ENCODE measurements around the gene ALX4. TPM values are rescaled to one million over a fixed set of nuclear protein-coding genes. Genes with fewer than 3 reads are reported as not detected.

The ALX4 gene
- polyA plus RNA-seq, 2 of the 4 experiments (the other 2 are of a cell fraction), result 1.00 to 5.6 TPM

DNA sequence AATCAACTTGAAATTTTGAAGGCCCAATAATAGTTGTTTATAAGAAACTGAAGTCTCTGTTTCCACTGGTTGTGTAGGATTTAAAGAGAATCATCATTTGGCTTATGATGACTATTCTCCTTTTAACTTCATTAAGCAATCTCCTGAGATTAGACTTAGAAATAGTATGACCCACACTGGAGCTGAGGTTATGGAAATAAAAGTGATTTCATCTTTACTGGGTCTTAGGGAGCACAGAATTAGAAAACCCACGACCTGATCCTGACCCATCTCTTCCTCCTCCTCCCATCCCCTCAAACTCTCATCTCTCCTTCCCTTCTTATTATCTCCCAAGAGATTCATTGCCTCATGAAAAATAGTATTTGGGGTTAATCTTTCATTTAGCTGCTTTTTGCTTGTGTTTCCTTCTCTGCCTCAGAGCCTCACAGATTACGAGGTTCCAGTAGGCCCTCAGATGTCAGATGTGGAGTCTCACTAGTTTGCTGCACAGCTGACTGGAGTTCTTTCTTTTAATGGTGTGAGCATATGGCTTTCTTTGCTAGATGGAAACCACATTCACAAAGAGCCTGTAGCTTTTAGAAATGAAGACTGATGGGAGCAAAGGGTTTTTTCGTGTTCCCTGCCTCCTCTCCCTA lies 85.0 kb downstream of the ALX4 start:
- ChIA-PET CTCF (interaction anchor here (1.1 to 1.2 kb wide), 2 partner anchors 11 to 19 kb away, joined by 3 to 4 read pairs; no protein-coding TSS in a partner anchor), POLR2A (no interaction called here)
- WGBS (ENCODE audit: missing lambda C conversion rate), result 78% methylated on average over 3 of the region's 3 CpGs
- Histone ChIP-seq H3K4me1 (peaks cover 7% of the 10 kb centered on the region), H3K27ac (no peak overlapping the region), H3K9me3 (no peaks in the 10 kb centered on the region), H3K4me3 (no peak overlapping the region), H3K4me2 (no peak overlapping the region)
- ATAC-seq (no peak), DNase-seq (ENCODE audit: low read depth in 1 of 2, low spot score in 1 of 2) (no peak), FAIRE-seq (no peak)
- TF ChIP-seq REST (IDR thresholded peaks at IDR 0.05), result no peak
- TF ChIP-seq HOXB5 (CRISPR knock-in tag; IDR thresholded peaks at IDR 0.05), result no peak
- TF ChIP-seq, protein P1, sequence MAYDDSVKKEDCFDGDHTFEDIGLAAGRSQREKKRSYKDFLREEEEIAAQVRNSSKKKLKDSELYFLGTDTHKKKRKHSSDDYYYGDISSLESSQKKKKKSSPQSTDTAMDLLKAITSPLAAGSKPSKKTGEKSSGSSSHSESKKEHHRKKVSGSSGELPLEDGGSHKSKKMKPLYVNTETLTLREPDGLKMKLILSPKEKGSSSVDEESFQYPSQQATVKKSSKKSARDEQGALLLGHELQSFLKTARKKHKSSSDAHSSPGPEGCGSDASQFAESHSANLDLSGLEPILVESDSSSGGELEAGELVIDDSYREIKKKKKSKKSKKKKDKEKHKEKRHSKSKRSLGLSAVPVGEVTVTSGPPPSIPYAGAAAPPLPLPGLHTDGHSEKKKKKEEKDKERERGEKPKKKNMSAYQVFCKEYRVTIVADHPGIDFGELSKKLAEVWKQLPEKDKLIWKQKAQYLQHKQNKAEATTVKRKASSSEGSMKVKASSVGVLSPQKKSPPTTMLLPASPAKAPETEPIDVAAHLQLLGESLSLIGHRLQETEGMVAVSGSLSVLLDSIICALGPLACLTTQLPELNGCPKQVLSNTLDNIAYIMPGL (CRISPR knock-in tag; IDR thresholded peaks at IDR 0.05; ENCODE audit: borderline replicate concordance), result no peak
- TF ChIP-seq TP53 (CRISPR knock-in tag; IDR thresholded peaks at IDR 0.05), result no peak
- TF ChIP-seq MAZ (IDR thresholded peaks at IDR 0.05; ENCODE audit: borderline replicate concordance, low read depth, low read length), result no peak
- no peak for TF ChIP-seq CHD4 (IDR thresholded peaks at IDR 0.05; ENCODE audit: borderline replicate concordance)
- no peak for TF ChIP-seq NFE2L2 (conservative IDR thresholded peaks at IDR 0.05; ENCODE audit: low read length)
- TF ChIP-seq MYC (IDR thresholded peaks at IDR 0.05; ENCODE audit: borderline replicate concordance, low read length), result no peak
- no peak for TF ChIP-seq ZFP36 (IDR thresholded peaks at IDR 0.05; ENCODE audit: borderline replicate concordance, partially characterized antibody)
- no peak for TF ChIP-seq EHF (CRISPR knock-in tag; IDR thresholded peaks at IDR 0.05)
- no peak for TF ChIP-seq RNF2 (IDR thresholded peaks at IDR 0.05; ENCODE audit: borderline replicate concordance, low read depth)
- TF ChIP-seq RARB (CRISPR knock-in tag; IDR thresholded peaks at IDR 0.05), result no peak
- no peak for TF ChIP-seq RCOR1 (IDR thresholded peaks at IDR 0.05; ENCODE audit: low read depth, low read length)
- TF ChIP-seq SREBF2 (IDR thresholded peaks at IDR 0.05), result no peak
- TF ChIP-seq NPAS2 (CRISPR knock-in tag; IDR thresholded peaks at IDR 0.05; ENCODE audit: borderline replicate concordance), result no peak
- TF ChIP-seq NR3C1 (IDR thresholded peaks at IDR 0.05), result no peak
- TF ChIP-seq CHD2 (IDR thresholded peaks at IDR 0.05; ENCODE audit: low read length, partially characterized antibody), result no peak
- TF ChIP-seq ZC3H11A (IDR thresholded peaks at IDR 0.05), result no peak
- no peak for TF ChIP-seq KDM5A (IDR thresholded peaks at IDR 0.05)
- no peak for TF ChIP-seq POLR2A (IDR thresholded peaks at IDR 0.05; ENCODE audit: low read length)

GRCh38 chr11:44223238-44223637 lies 86.7 kb downstream of the ALX4 start:
- Histone ChIP-seq H3K4me2 (peak overlapping the region; percentile 23; the same call in 2 of the 3 replicates), H3K9me3 (no peaks in the 10 kb centered on the region), H3K27ac (no peak overlapping the region; a peak in 1 of 6 replicates), H3K4me1 (peaks cover 7% of the 10 kb centered on the region), H3K4me3 (no peak overlapping the region)
- ATAC-seq (no peak), DNase-seq (ENCODE audit: low read depth in 1 of 2, low spot score in 1 of 2) (no peak), FAIRE-seq (no peak)
- ChIA-PET CTCF (interaction anchor here (0.6 to 1.2 kb wide), 2 partner anchors 18 to 55 kb away, joined by 3 to 4 read pairs; no protein-coding TSS in a partner anchor), POLR2A (no interaction called here)
- no peak for TF ChIP-seq HOXB5 (CRISPR knock-in tag; IDR thresholded peaks at IDR 0.05)
- no peak for TF ChIP-seq BHLHE40 (IDR thresholded peaks at IDR 0.05; ENCODE audit: low read depth, low read length)
- TF ChIP-seq NPAS2 (CRISPR knock-in tag; IDR thresholded peaks at IDR 0.05; ENCODE audit: borderline replicate concordance), result no peak
- no peak for TF ChIP-seq HOXB13 (CRISPR knock-in tag; IDR thresholded peaks at IDR 0.05; ENCODE audit: low read depth)
- TF ChIP-seq NFE2L2 (conservative IDR thresholded peaks at IDR 0.05; ENCODE audit: low read length), result no peak
- no peak for TF ChIP-seq PHF8 (IDR thresholded peaks at IDR 0.05; ENCODE audit: borderline replicate concordance, low read depth)
- no peak for TF ChIP-seq PBX3 (IDR thresholded peaks at IDR 0.05)
- TF ChIP-seq, protein P2, sequence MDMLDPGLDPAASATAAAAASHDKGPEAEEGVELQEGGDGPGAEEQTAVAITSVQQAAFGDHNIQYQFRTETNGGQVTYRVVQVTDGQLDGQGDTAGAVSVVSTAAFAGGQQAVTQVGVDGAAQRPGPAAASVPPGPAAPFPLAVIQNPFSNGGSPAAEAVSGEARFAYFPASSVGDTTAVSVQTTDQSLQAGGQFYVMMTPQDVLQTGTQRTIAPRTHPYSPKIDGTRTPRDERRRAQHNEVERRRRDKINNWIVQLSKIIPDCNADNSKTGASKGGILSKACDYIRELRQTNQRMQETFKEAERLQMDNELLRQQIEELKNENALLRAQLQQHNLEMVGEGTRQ (IDR thresholded peaks at IDR 0.05), result no peak
- no peak for TF ChIP-seq RAD21 (conservative IDR thresholded peaks at IDR 0.05 in 1 of 2, IDR thresholded peaks at IDR 0.05 in 1 of 2)
- TF ChIP-seq CBX2 (IDR thresholded peaks at IDR 0.05; ENCODE audit: borderline replicate concordance, low read depth), result no peak
- TF ChIP-seq TFCP2L1 (CRISPR knock-in tag; IDR thresholded peaks at IDR 0.05), result no peak

Measured in A549 (cell line).